ENCODE results near the gene TAOK2.

The TAOK2 gene

DNA sequence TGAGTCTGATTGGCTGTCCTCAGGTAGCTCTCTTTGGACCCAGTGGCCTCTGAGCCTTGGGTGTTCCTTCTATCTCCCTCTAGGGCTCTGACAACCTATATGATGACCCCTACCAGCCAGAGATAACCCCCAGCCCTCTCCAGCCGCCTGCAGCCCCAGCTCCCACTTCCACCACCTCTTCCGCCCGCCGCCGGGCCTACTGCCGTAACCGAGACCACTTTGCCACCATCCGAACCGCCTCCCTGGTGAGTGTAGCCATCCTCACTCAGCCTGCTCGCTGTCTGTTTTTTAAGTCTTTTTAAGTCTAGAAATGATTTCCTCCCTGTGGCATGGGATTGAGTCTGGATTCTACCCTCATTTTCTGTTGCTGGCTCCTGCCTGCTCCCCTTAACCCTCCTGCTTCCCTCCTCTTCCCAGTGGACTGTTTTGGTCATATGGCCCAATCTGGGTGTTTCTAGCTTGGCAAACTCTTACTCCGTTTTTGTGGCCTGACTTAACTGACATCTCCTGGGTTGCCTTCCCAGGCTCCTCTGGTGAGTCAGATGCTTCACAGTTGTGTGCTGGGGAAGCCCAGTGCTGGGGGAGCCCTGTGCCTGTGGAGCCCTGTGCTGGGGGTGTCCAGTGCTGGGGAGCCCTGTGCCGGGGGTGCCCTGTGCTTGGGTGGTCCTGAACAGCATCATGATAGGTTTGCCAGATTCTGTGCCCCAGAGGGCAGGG is 9.9 kb downstream of the TAOK2 start:
- peaks cover 53% of the 10 kb centered on the region for H3K79me1 ChIP-seq (replicated peaks; ENCODE audit: low read length, poor library complexity, severe bottlenecking)
- no peak overlapping the region for H2BK5ac ChIP-seq (ENCODE audit: low read depth, low read length, poor library complexity, severe bottlenecking)
- no peak overlapping the region for H3K27ac ChIP-seq (ENCODE audit: low read length, poor library complexity, severe bottlenecking)
- peak overlapping the region; percentile 65 for H3K9ac ChIP-seq (ENCODE audit: low read length)
- H4K91ac ChIP-seq (ENCODE audit: low read length), result no peak overlapping the region
- no peak overlapping the region for H3K23ac ChIP-seq (ENCODE audit: low read length in 2 of 2)
- H3K4me2 ChIP-seq (ENCODE audit: low read length, poor library complexity, severe bottlenecking), result no peak overlapping the region
- 88% methylated on average over 12 of the region's 12 CpGs for WGBS
- H3K4me3 ChIP-seq (ENCODE audit: insufficient read depth in 1 of 2, low read depth in 1 of 2, low read length in 2 of 2), result no peak overlapping the region
- peaks cover 93 to 100% of the 10 kb centered on the region in 2 experiments for H3K36me3 ChIP-seq (ENCODE audit: control insufficient read depth in 1 of 2, insufficient read depth in 2 of 2, low read depth in 1 of 2, low read length in 2 of 2)
- no peak overlapping the region for H2AK5ac ChIP-seq (ENCODE audit: low read length, severe bottlenecking)
- no peak overlapping the region for H2BK12ac ChIP-seq (ENCODE audit: low read length in 2 of 2)
- no peak overlapping the region for H2BK120ac ChIP-seq (ENCODE audit: low read depth, low read length)
- DNase-seq, result no peak
- H2AFZ ChIP-seq (ENCODE audit: low read depth, low read length), result no peak overlapping the region
- no peaks in the 10 kb centered on the region for H3K4me1 ChIP-seq (ENCODE audit: control insufficient read depth, insufficient read depth, low read depth, low read length)
- H4K8ac ChIP-seq (ENCODE audit: low read length), result no peak overlapping the region
- H3K27me3 ChIP-seq (ENCODE audit: control insufficient read depth in 1 of 2, insufficient read depth in 1 of 2, low read length in 2 of 2), result no peaks in the 10 kb centered on the region
- no peaks in the 10 kb centered on the region for H3K9me3 ChIP-seq (ENCODE audit: control insufficient read depth, low read length)
- H3K14ac ChIP-seq (ENCODE audit: low read length in 2 of 2), result no peak overlapping the region
- no peak overlapping the region for H3K18ac ChIP-seq (ENCODE audit: low read depth in 1 of 2, low read length in 2 of 2)
- H2BK15ac ChIP-seq (ENCODE audit: low read depth, poor library complexity, severe bottlenecking), result no peak overlapping the region
- no peak overlapping the region for H3K4ac ChIP-seq (ENCODE audit: low read depth in 1 of 2, low read length in 2 of 2)

DNA sequence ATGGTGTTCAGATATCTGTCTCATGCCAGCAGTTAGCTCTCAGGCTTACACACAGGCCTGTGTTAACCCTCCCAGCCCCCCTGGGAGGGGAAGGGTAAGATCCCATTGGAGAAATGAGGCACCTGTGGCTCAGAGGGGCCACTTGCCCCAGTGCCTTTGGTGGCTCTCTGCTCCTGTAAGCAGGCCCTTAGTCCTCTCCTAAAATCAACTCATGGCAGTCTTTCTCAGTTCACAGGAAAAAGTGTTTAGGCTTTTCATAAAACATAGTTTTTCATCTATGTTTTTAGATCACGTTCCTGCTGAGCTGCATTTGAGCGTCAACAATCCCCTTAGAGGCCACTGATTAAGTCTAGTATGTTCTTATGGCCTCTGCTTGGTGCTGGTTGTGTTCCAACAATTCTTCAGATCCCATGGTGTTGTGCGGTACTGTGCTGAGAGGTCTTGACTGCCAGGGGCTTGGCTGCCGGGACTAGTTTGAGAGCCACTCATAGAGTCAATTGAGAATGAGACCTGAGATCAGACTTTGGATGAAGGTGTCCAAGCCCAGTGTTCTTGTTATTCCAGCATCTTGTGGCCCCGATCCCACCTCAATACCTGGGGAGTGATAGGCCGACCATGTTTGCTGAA is 10.6 kb downstream of the TAOK2 start:
- no peak for DNase-seq
- Histone ChIP-seq H3K14ac (ENCODE audit: low read length in 2 of 2) (no peak overlapping the region), H3K4me2 (ENCODE audit: low read length, poor library complexity, severe bottlenecking) (no peak overlapping the region), H2BK120ac (ENCODE audit: low read depth, low read length) (no peak overlapping the region), H3K9ac (ENCODE audit: low read length) (peak overlapping the region; percentile 65), H3K4me1 (ENCODE audit: control insufficient read depth, insufficient read depth, low read depth, low read length) (no peaks in the 10 kb centered on the region), H3K36me3 (ENCODE audit: control insufficient read depth in 1 of 2, insufficient read depth in 2 of 2, low read depth in 1 of 2, low read length in 2 of 2) (peaks cover 93 to 100% of the 10 kb centered on the region in 2 experiments), H4K8ac (ENCODE audit: low read length) (no peak overlapping the region), H2AFZ (ENCODE audit: low read depth, low read length) (no peak overlapping the region), H2BK12ac (ENCODE audit: low read length in 2 of 2) (no peak overlapping the region), H3K27ac (ENCODE audit: low read length, poor library complexity, severe bottlenecking) (no peak overlapping the region), H2BK5ac (ENCODE audit: low read depth, low read length, poor library complexity, severe bottlenecking) (no peak overlapping the region), H3K18ac (ENCODE audit: low read depth in 1 of 2, low read length in 2 of 2) (no peak overlapping the region), H3K27me3 (ENCODE audit: control insufficient read depth in 1 of 2, insufficient read depth in 1 of 2, low read length in 2 of 2) (no peaks in the 10 kb centered on the region), H3K4ac (ENCODE audit: low read depth in 1 of 2, low read length in 2 of 2) (no peak overlapping the region), H3K4me3 (ENCODE audit: insufficient read depth in 1 of 2, low read depth in 1 of 2, low read length in 2 of 2) (no peak overlapping the region), H3K23ac (ENCODE audit: low read length in 2 of 2) (no peak overlapping the region), H2AK5ac (ENCODE audit: low read length, severe bottlenecking) (no peak overlapping the region), H4K91ac (ENCODE audit: low read length) (no peak overlapping the region), H3K9me3 (ENCODE audit: control insufficient read depth, low read length) (no peaks in the 10 kb centered on the region), H3K79me1 (replicated peaks; ENCODE audit: low read length, poor library complexity, severe bottlenecking) (peaks cover 48% of the 10 kb centered on the region), H2BK15ac (ENCODE audit: low read depth, poor library complexity, severe bottlenecking) (no peak overlapping the region)
- 87% methylated on average over 5 of the region's 6 CpGs for WGBS

DNA sequence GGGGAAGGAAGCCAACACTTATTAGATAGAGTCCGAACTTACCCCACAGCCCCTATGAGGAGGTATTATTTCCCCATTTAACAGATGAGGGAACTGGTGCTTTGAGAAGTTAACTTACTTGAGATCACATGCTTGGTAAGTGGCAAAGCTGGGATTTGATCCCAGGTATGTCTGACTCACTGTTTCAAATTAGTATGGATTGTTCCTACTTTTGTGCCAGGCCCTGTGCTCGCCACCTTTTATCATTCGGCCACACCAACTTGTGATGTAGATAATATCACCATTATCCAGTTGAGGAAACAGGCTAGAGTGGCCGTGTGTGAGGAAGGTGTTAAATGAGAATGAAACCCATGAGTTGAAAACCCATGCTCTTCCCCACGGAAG is 11.1 kb downstream of the TAOK2 start:
- Histone ChIP-seq H3K36me3 (ENCODE audit: control insufficient read depth in 1 of 2, insufficient read depth in 2 of 2, low read depth in 1 of 2, low read length in 2 of 2) (peaks cover 93 to 100% of the 10 kb centered on the region in 2 experiments), H3K4ac (ENCODE audit: low read depth in 1 of 2, low read length in 2 of 2) (no peak overlapping the region), H2BK120ac (ENCODE audit: low read depth, low read length) (no peak overlapping the region), H3K27me3 (ENCODE audit: control insufficient read depth in 1 of 2, insufficient read depth in 1 of 2, low read length in 2 of 2) (no peaks in the 10 kb centered on the region), H4K91ac (ENCODE audit: low read length) (no peak overlapping the region), H3K9ac (ENCODE audit: low read length) (no peak overlapping the region), H4K8ac (ENCODE audit: low read length) (no peak overlapping the region), H3K14ac (ENCODE audit: low read length in 2 of 2) (no peak overlapping the region), H2AK5ac (ENCODE audit: low read length, severe bottlenecking) (no peak overlapping the region), H3K18ac (ENCODE audit: low read depth in 1 of 2, low read length in 2 of 2) (no peak overlapping the region), H3K27ac (ENCODE audit: low read length, poor library complexity, severe bottlenecking) (no peak overlapping the region), H2BK12ac (ENCODE audit: low read length in 2 of 2) (no peak overlapping the region), H3K79me1 (replicated peaks; ENCODE audit: low read length, poor library complexity, severe bottlenecking) (peaks cover 45% of the 10 kb centered on the region), H3K4me1 (ENCODE audit: control insufficient read depth, insufficient read depth, low read depth, low read length) (no peaks in the 10 kb centered on the region), H3K23ac (ENCODE audit: low read length in 2 of 2) (no peak overlapping the region), H3K9me3 (ENCODE audit: control insufficient read depth, low read length) (no peaks in the 10 kb centered on the region), H3K4me2 (ENCODE audit: low read length, poor library complexity, severe bottlenecking) (no peak overlapping the region), H2BK15ac (ENCODE audit: low read depth, poor library complexity, severe bottlenecking) (no peak overlapping the region), H2AFZ (ENCODE audit: low read depth, low read length) (no peak overlapping the region), H2BK5ac (ENCODE audit: low read depth, low read length, poor library complexity, severe bottlenecking) (no peak overlapping the region), H3K4me3 (ENCODE audit: insufficient read depth in 1 of 2, low read depth in 1 of 2, low read length in 2 of 2) (no peak overlapping the region)
- 100% methylated on average over 3 of the region's 5 CpGs for WGBS
- no peak for DNase-seq

DNA sequence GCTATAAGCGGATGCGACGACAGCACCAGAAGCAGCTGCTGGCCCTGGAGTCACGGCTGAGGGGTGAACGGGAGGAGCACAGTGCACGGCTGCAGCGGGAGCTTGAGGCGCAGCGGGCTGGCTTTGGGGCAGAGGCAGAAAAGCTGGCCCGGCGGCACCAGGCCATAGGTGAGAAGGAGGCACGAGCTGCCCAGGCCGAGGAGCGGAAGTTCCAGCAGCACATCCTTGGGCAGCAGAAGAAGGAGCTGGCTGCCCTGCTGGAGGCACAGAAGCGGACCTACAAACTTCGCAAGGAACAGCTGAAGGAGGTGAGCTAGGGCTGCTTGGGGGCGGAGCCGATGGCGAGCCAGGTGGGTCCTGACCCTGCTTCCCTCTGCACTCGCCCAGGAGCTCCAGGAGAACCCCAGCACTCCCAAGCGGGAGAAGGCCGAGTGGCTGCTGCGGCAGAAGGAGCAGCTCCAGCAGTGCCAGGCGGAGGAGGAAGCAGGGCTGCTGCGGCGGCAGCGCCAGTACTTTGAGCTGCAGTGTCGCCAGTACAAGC is 11.7 kb downstream of the TAOK2 start:
- no peak overlapping the region for H3K27ac ChIP-seq (ENCODE audit: low read length, poor library complexity, severe bottlenecking)
- no peak overlapping the region for H3K18ac ChIP-seq (ENCODE audit: low read depth in 1 of 2, low read length in 2 of 2)
- no peak overlapping the region for H2BK5ac ChIP-seq (ENCODE audit: low read depth, low read length, poor library complexity, severe bottlenecking)
- H3K4ac ChIP-seq (ENCODE audit: low read depth in 1 of 2, low read length in 2 of 2), result no peak overlapping the region
- no peak overlapping the region for H2BK15ac ChIP-seq (ENCODE audit: low read depth, poor library complexity, severe bottlenecking)
- H3K36me3 ChIP-seq (ENCODE audit: control insufficient read depth in 1 of 2, insufficient read depth in 2 of 2, low read depth in 1 of 2, low read length in 2 of 2), result peaks cover 87 to 100% of the 10 kb centered on the region in 2 experiments
- H2AK5ac ChIP-seq (ENCODE audit: low read length, severe bottlenecking), result no peak overlapping the region
- H4K91ac ChIP-seq (ENCODE audit: low read length), result no peak overlapping the region
- no peak overlapping the region for H3K23ac ChIP-seq (ENCODE audit: low read length in 2 of 2)
- H3K4me1 ChIP-seq (ENCODE audit: control insufficient read depth, insufficient read depth, low read depth, low read length), result no peaks in the 10 kb centered on the region
- no peak overlapping the region for H2BK12ac ChIP-seq (ENCODE audit: low read length in 2 of 2)
- H3K79me1 ChIP-seq (replicated peaks; ENCODE audit: low read length, poor library complexity, severe bottlenecking), result peaks cover 41% of the 10 kb centered on the region
- H3K9ac ChIP-seq (ENCODE audit: low read length), result no peak overlapping the region
- no peaks in the 10 kb centered on the region for H3K9me3 ChIP-seq (ENCODE audit: control insufficient read depth, low read length)
- no peak for DNase-seq
- no peaks in the 10 kb centered on the region for H3K27me3 ChIP-seq (ENCODE audit: control insufficient read depth in 1 of 2, insufficient read depth in 1 of 2, low read length in 2 of 2)
- no peak overlapping the region for H2AFZ ChIP-seq (ENCODE audit: low read depth, low read length)
- no peak overlapping the region for H3K4me2 ChIP-seq (ENCODE audit: low read length, poor library complexity, severe bottlenecking)
- no peak overlapping the region for H3K14ac ChIP-seq (ENCODE audit: low read length in 2 of 2)
- no peak overlapping the region for H4K8ac ChIP-seq (ENCODE audit: low read length)
- H2BK120ac ChIP-seq (ENCODE audit: low read depth, low read length), result no peak overlapping the region
- WGBS, result 97% methylated on average over 28 of the region's 28 CpGs
- H3K4me3 ChIP-seq (ENCODE audit: insufficient read depth in 1 of 2, low read depth in 1 of 2, low read length in 2 of 2), result no peak overlapping the region
